Activated naive CD8-positive, alpha-beta T cell (primary cell): ENCODE measurements around the gene PDXDC1.
"Not testable (repeated sequence)": the region's sequence is repeated elsewhere in the genome, so short reads cannot be mapped to it uniquely, and the experiment has no call there.

Experiments used
- H3K27ac Mint-ChIP-seq: one replicate; pipeline ENCODE4 v1.8.0; 2021; ENCODE audit warnings: mixed read lengths
- H3K27me3 Mint-ChIP-seq: one replicate; pipeline ENCODE4 v1.8.0; 2021; ENCODE audit warnings: mixed read lengths
- H3K36me3 Mint-ChIP-seq: one replicate; pipeline ENCODE4 v1.8.0; 2021; ENCODE audit warnings: mixed read lengths
- H3K4me1 Mint-ChIP-seq: one replicate; pipeline ENCODE4 v1.8.0; 2021; ENCODE audit warnings: low read depth, mixed read lengths
- H3K4me3 Mint-ChIP-seq: one replicate; pipeline ENCODE4 v1.8.0; 2021; ENCODE audit warnings: mild to moderate bottlenecking, mixed read lengths
- H3K9me3 Mint-ChIP-seq: one replicate; pipeline ENCODE4 v1.8.0; 2021; ENCODE audit warnings: low read depth, mixed read lengths

The PDXDC1 gene

DNA sequence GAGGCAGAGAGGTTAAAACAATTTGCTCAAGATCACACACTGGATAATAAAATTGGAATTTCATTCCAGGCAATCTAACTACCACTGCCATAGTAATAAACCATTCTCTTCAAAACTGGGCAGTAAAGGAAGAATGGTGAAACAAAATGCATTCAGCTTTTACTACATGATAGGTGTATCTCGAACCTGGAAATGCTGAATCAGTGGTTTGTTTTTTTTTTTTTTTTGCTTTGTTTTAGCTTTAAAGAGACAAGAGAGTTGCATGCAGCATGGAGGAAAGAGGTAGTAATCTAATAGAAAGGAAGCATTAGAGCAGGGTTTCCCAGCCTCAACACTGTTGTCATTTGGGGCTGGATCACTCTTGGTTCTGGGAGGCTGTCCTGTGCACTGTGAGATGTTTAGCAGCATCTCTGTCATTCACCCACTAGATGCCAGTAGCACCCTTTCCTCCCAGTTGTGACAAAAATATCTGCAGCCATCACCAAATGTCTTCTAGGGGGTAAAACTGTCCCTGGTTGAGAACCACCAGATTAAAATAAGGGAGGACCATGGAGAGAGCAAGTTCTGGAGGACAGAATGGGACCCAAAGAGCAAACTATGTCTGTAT, 115.9 kb downstream of the PDXDC1 start:
- H3K4me3 Mint-ChIP-seq, H3K9me3 Mint-ChIP-seq, H3K36me3 Mint-ChIP-seq, H3K27ac Mint-ChIP-seq, H3K27me3 Mint-ChIP-seq: not testable (repeated sequence)
- peaks cover 29% of the 10 kb centered on the region for H3K4me1 Mint-ChIP-seq

DNA sequence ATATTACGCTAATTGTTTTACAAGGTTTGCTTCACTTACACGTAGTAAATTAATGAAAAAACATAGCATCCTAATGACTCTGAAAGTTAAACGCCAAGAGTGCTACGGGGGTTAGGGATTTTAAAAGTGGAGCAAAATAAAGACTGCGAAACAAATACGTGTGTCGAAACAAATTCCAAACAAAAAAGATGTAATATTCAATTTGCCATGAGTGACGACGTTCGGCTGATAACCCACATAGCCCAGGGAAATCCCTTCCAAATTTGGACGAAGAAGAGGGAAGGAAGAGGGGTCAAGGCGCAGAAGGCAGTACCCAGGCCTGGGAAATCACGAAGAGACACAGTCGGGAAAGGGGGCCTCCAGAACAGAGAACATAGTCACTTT, 118.7 kb downstream of the PDXDC1 start:
- peaks cover 27% of the 10 kb centered on the region for H3K4me1 Mint-ChIP-seq
- H3K27me3 Mint-ChIP-seq, H3K36me3 Mint-ChIP-seq, H3K9me3 Mint-ChIP-seq: not testable (repeated sequence)
- peak overlapping the region; percentile 99 for H3K4me3 Mint-ChIP-seq
- H3K27ac Mint-ChIP-seq, result peak overlapping the region; percentile 97

DNA sequence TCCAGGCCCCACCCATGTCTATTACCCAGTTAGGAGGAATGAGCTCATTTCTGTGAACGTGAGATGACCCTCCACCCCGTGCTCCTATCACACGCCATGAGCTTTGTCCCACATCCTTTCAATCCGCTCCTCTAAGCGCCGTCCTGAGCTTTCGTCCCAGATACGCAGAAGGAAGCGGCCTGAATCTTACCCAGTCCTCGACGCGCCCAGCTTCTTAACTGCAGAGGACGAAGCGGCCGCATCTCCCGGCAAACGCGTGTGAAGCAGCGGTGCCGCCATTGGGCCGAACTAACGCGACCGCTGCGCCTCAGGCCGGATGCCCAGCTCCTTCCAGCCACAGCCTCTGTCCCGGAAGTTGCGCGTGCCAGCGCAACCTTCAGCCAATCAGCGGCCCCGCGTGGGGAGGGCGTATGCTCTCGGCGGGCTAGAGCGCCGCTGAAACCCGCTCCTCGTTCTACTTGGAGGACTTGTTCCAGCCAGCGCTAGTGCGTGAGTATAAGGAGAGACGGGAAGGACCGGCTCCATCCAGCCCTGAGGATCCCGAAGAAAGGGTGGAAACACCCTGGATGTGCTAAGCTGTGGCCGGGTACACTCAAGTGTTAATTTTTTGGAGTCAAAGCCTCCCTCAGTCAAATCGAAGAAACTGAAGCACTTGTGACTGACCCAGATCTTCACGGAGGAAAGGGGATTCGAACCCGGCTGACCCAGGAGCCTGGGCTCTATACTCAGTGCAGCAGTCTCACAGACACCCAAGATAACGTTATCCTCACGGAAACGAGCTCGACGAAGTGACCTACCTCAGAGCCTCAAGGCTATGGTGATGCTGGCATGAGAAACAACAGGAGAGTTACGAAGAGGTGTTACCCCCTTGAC, 119.4 kb downstream of the PDXDC1 start, which contains the start of gene RRN3:
RRN3 (minus strand) TSS at position 318 of the 873 bp plus-strand sequence; CDS start at position 279, 39 bp downstream.
- Mint-ChIP-seq H3K4me1 (peaks cover 27% of the 10 kb centered on the region), H3K27ac (peak within 1 kb of the TSS; percentile 97), H3K4me3 (peak within 1 kb of the TSS; percentile 99)
- H3K27me3 Mint-ChIP-seq, H3K36me3 Mint-ChIP-seq, H3K9me3 Mint-ChIP-seq: not testable (repeated sequence)

DNA sequence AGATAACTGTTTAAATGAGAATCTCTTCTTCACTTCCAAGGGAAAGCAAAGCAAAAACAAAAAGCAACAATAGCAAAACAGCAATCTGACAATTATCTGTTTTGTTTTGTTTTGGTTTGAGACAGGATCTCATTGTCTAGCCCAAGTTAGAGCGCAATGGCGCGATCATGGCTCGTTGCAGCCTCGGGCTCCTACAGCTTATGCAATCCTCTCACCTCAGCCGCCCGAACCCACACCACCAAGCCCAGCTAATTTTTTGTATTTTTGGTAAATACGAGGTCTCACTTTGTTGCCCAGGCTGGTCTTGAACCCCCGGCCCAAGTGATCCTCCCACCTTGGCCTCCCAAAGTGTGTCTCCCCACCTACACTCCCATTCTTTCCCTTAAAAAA, 121.8 kb downstream of the PDXDC1 start:
- not testable (repeated sequence) for H3K27me3 Mint-ChIP-seq, H3K36me3 Mint-ChIP-seq, H3K9me3 Mint-ChIP-seq, H3K4me3 Mint-ChIP-seq, H3K27ac Mint-ChIP-seq
- H3K4me1 Mint-ChIP-seq, result peaks cover 20% of the 10 kb centered on the region

DNA sequence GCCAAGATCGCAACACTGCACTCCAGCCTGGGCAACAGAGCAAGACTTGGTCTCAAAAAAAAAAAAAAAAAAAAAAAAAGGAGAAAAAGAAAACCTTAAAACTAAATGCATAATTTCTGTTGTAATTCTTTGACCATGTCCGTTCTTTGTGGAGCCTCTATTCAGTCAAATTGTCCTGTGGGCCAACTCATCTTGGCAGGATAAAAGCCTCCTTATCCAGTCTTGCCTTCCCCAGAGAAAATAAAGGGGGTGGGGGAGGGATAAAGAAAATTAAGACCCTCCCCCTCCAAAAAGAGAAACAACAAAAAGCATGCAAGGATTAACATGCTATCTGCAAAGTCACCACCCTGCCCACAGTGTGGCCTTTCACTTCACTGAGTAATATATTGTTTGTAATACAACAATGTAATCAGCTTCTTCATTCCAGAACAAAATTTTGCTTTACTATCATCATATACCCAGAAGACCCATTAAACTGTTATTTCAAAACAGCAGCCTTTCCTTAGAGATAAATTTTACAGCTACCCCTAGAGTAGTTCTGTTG, 124.6 kb downstream of the PDXDC1 start:
- H3K9me3 Mint-ChIP-seq, H3K27ac Mint-ChIP-seq, H3K27me3 Mint-ChIP-seq, H3K36me3 Mint-ChIP-seq, H3K4me3 Mint-ChIP-seq, H3K4me1 Mint-ChIP-seq: not testable (repeated sequence)

DNA sequence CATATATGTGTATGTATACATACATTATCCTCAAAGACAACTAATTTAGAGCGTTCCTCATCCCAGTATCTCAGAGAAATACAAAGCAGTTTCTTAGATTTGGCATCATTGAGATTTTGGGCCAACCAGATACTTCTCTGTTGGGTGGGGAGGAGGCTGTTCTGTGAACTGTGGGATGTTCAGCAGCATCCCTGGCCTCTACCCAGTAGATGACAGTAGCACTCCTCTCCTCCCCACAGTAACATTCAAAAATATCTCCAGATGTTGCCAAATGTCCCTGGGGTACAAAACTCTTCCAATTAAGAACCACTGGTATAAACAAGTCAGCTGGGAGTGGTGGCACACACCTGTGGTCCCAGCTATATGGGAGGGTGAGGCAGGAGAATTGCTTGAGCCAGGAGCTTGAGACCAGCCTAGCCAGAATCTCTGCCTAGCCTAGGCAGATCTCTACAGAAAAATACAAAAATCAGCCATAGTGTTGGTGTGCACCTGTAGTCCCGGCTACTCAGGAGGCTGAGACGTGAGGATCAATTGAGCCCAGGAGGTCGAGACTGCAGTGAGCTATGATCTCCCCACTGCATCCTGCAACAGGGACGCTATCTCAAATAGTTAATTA, 125.7 kb downstream of the PDXDC1 start:
- H3K27me3 Mint-ChIP-seq, H3K4me1 Mint-ChIP-seq, H3K4me3 Mint-ChIP-seq, H3K27ac Mint-ChIP-seq, H3K36me3 Mint-ChIP-seq, H3K9me3 Mint-ChIP-seq: not testable (repeated sequence)

DNA sequence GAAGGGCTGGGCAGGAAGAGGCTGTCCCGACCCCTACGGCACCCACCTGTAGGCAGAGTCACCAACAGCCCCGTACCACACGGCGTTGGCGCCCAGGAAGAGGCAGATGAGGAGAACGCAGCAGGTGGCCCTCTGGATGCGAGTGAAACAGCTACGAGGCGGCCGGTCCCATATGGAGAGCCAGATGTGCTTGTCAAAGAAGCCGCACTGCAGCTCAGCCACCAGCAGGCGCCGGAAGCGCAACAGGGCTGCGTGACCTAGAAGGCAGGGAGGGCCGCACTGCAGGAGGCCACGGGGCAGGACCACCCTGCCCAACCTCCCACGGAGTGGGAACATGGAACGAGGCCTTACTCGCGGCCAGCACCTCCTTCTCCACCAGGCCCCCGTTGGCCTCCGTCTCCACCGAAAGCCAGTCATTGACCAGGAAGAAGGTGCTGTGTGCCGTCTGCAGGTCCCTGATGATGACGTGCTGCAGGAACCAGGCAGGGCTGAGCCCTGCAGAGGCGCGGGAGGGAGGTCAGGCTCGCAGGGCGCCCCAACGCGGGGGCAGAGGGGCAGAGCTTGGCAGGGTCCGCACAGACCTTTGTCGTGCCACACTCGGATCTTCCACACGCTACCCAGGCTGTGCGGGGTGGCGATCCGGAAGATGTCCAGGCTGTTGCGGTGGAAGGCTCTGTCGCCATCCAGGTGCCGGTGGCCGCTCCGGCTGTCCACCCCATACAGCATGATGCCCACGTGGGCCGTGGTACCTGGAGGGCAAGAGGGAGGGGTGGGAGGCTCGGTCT, 153.0 kb downstream of the PDXDC1 start:
- H3K27me3 Mint-ChIP-seq, H3K36me3 Mint-ChIP-seq, H3K27ac Mint-ChIP-seq, H3K9me3 Mint-ChIP-seq, H3K4me1 Mint-ChIP-seq, H3K4me3 Mint-ChIP-seq: not testable (repeated sequence)

DNA sequence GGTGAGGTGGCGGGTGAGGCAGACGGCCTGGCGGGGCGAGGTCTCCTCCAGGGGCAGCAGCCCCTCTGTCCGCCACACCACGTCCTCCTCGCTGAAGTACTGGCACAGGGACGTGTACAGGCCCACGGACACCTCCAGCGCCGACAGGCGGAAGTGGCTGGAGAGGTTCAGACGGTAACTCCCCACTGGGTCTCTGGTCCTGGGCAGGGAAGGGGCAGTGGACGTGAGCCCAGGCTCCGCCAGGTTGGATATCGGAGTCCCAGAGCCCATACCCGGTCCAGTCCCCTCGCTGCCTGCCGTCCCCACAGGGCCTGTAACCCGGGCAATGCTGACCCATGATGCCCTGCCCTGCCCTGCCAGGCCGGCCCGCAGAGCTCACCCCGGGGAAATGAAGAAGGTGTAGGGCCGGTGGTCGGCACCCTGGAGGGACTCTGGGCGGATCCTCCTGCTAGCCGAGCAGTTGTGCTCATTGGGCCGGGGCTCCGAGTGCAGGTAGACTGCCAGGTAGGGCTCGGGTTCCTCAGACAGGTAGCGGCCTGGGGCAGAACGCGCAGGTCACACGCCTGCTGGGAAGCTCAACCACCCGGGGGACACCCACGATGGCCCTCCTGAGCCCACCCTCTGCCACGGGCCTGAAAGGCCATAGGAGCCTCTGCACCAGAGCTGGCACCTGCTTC, 155.6 kb downstream of the PDXDC1 start:
- not testable (repeated sequence) for H3K27ac Mint-ChIP-seq, H3K9me3 Mint-ChIP-seq, H3K36me3 Mint-ChIP-seq, H3K4me1 Mint-ChIP-seq, H3K27me3 Mint-ChIP-seq, H3K4me3 Mint-ChIP-seq

DNA sequence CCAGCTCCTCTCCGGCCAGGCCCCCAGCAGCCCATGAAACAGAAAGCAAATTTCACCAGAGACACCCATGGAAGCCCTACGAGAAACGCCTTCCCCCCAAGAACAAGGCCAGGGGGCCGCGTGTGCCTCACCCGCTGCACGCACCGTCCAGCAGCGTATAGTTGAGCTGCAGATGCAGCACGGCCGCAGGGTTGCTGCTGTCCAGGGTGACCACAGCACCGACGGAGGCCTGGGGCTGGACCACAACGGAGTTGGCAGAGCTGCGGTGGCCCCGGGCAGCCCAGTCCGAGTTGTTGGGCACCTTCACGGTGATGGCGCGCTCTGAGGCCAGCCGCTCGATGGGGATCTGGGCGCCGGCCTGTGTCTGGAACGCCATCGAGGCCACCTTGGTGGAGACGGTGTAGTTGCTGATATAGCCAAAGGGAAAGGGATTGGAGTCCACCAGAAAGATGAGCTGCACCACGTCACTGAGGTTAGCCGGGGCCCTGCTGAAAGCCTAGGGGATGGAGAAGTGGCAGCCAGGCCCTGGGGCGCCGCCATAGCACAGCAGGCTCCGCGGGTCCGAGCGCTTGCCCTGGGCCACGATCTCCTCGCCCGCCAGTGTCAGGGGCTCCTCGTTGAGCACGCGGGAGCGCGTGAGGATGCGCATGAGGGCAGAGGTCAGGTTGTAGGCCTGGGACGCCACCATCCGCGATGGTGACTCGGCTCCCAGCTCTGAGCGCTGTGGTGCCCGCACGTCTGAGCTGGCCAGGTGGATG, 156.3 kb downstream of the PDXDC1 start:
- H3K9me3 Mint-ChIP-seq, H3K4me3 Mint-ChIP-seq, H3K27me3 Mint-ChIP-seq, H3K4me1 Mint-ChIP-seq, H3K36me3 Mint-ChIP-seq, H3K27ac Mint-ChIP-seq: not testable (repeated sequence)

DNA sequence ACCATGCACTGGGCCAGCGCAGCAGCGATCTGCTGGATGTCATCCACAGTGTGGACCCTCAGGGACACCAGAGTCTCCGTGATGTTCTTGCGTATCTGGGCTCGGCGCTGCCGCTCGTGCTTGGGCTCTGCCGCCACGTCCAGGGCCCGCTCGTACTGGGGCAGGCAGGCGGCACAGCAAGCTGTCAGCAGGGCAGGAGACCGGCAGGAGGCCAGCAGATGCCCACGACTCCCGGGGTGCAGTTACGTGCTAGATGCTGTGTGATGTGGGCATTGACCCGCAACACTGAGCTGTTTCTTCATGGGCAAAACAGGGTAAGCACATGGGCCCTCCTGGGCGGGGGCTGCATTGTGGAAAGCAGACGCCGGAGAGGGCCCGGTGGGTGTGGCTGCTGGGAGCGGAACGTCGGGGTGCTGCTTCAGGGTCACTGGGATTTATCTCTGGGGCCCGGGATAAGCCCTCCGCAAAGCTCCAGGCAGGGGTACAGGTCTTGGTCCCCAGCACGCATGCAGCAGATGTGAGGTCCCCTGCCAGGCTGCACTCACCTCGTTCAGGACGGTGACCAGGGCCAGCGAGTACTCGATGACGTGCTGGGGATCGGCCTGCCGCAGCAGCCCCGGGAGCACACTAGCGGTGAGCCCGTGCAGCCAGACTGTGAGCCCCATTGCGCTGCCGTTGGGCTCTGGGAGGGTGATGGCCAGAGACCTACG, 158.0 kb downstream of the PDXDC1 start:
- not testable (repeated sequence) for H3K9me3 Mint-ChIP-seq, H3K27ac Mint-ChIP-seq, H3K27me3 Mint-ChIP-seq, H3K4me1 Mint-ChIP-seq, H3K36me3 Mint-ChIP-seq, H3K4me3 Mint-ChIP-seq

DNA sequence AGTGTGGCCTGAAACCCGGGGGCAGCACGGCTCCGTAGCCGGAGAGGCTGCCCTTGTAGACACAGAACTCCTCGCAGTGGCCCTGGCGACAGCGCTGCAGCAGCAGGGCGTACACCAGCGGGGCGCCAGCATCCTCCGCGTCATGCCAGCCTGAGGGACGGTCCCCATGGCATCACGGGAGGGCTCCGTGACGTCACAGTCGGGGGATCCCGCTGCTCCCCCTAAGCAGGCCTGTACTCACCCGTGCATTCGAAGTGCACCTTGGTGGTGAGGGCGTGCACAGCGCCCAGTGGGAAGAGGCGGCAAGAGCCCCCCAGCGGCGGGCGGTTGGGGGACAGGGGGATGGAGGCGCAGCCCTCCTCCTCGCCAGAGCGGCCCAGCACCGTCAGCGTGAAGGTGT, 158.7 kb downstream of the PDXDC1 start:
- not testable (repeated sequence) for H3K27ac Mint-ChIP-seq, H3K4me3 Mint-ChIP-seq, H3K36me3 Mint-ChIP-seq, H3K9me3 Mint-ChIP-seq, H3K27me3 Mint-ChIP-seq, H3K4me1 Mint-ChIP-seq

DNA sequence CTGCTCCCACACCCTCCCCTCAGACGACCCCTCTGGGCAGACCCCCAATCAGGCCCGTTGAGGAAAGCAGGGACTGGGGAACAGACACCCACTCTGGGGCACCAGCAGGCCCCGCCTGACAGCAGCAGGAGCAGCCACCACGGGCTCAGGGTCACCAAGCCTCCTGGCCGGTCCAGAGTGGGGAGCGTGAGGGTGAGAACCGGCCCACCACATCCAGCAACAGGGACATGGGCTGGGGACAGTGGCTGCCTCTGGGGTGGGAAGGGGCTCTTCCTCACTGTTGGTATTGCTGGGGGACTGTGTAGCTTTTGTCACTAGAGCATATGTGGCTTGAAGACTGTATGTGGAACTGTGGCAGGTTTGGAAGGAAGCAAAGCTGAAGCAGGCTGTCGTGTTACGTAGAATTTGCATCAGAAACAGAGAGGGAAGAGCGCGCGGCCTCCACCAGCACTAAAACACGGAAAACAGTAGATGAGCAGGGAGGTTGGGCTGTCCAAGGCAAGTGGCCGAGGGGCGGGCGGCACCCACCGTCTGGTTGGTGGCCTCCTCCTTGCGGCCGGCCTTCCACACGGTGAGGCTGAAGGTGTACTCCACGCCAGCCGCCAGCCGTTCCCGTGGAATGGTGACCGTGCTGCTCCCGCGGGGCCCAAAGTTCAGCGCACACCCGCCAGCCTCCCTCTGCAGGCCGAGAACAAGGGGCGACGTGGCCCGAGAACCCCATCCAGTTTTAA, 160.1 kb downstream of the PDXDC1 start:
- not testable (repeated sequence) for H3K27me3 Mint-ChIP-seq, H3K27ac Mint-ChIP-seq, H3K9me3 Mint-ChIP-seq, H3K4me1 Mint-ChIP-seq, H3K4me3 Mint-ChIP-seq, H3K36me3 Mint-ChIP-seq
